GM19452 (cell line): ENCODE results near the gene RILPL2.
A peak's percentile ranks its signal among the peaks of the same experiment; 100 is the strongest.
"Not testable (repeated sequence)": the region's sequence is repeated elsewhere in the genome, so short reads cannot be mapped to it uniquely, and the experiment has no call there.

Source experiments
- ATAC-seq: cut with Tn5 transposase; IDR thresholded peaks from one replicate; pipeline ENCODE4 v1.9.1; 2021; ENCODE audit not compliant: unreplicated experiment

Gene RILPL2

DNA sequence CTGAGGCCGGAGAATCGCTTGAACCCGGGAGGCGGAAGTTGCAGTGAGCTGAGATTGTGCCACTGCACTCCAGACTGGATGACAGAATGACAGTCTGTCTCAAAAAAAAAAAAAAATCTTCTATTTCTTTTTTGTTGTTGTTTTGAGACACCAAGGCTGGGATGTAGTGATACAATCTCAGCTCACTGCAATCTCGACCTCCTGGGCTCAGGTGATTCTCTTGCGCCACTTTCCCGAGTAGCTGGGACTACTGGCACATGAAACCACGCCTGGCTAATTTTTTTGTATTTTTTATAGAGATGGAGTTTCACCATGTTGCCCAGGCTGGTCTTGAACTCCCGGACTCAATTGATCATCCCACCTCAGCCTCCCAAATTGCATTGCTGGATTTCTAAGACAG is 14.2 kb upstream of the RILPL2 start:
- ATAC-seq = no peak

DNA sequence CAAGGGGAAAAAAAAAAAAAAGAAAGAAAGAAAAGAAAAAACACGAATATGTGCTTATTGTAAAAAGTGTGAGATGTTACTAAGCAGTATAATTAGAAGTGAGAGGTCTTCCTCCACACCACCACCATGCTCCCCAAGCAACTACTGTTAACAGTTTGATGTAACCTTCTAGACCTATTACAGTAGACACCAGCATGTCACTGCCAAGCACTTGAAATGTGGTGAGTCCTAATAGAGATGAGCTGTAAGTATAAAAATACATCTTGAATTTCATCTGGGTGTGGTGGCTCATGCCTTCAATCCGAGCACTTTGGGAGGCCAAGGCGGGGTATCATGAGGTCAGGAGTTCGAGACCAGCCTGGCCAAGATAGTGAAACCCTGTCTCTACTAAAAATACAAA is 13.4 kb upstream of the RILPL2 start:
- no peak for ATAC-seq

GRCh38 chr12:123449249-123449733 is 12.8 kb upstream of the RILPL2 start:
- no peak for ATAC-seq

GRCh38 chr12:123446333-123446713 is 9.8 kb upstream of the RILPL2 start:
- ATAC-seq = no peak

DNA sequence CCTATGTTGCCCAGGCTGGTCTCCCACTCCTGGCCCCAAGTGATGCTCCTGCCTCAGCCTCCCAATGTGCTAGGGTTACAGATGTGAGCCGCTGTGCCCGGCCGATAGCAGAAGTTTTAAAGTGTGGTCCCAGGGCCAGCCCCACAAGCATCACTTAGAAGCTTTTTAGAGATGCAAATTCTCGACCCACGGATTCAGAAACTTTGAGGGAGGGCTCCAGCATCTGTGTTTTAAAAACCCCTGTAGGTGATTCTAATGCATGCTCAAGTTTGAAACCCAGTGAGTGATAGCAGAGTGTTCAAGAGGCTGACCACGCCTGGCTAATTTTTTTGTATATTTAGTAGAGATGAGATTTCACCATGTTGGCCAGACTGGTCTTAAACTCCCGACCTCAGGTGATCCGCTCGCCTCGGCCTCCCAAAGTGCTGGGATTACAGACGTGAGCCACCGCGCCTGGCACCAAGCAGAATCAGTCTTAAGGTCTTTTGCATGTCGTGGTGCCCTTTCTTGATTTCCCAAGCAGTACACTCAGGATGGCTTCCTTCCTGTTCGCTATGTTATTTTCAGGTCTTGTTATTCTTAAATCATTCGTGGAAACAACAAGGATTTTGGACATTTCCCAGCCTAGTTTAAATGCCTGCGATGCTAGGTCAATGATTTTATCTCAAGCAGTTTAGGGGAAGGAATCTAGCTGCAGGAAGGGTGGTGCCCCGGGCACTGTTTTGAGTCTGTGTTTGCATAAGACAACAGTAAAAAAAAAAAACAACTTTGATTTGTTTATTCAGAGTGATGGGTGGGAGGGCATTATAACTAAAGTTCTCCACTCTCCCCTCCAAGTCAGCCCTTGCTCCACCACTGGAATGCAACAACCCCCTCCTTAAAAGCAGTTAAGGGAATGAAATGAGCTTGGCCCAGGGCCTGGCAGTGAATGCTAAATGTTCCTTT is 9.2 kb upstream of the RILPL2 start:
- ATAC-seq = no peak

DNA sequence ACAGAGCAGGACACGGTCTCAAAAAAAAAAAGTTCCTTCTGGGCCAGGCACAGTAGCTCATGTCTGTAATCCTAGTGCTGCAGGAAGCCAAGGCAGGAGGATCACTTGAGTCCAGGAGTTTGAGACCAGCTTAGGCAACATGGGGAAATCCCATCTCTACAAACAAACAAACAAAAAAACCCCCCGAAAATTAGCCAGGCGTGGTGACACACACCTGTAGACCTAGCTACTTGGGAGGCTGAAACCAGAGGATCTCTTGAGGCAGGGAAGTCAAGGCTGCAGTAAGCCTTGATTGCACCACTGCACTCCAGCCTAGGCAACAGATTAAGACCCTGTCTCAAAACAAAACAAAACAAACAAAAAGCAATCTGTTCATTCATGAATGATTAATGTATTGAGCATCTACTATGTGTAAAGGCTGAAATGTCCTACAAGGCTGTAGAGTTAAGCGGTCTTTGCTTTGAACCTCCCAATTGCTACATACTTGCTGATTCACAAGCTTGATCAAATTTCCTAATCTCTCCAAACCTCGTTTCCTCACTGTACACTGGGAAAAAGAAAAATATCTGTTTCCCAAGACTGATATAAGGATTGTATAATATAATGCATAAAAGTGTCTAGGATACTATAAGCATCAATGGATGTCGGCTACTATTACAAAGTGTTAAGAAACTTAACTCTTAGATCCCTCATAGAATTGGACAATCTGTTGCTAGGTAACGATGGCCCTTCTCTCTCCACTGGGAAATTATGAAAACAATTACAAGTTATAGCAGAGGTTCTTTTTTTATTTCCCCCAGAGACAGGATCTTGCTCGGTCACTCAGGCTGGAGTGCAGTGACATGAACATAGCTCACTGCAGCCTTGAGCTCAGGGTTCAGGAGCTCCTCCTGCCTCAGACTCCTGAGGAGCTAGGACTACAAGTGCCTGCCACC is 7.9 kb upstream of the RILPL2 start:
- ATAC-seq = no peak

- no peak for ATAC-seq
Observed at GRCh38 chr12:123442774-123443173, 6.3 kb upstream of the RILPL2 start.

DNA sequence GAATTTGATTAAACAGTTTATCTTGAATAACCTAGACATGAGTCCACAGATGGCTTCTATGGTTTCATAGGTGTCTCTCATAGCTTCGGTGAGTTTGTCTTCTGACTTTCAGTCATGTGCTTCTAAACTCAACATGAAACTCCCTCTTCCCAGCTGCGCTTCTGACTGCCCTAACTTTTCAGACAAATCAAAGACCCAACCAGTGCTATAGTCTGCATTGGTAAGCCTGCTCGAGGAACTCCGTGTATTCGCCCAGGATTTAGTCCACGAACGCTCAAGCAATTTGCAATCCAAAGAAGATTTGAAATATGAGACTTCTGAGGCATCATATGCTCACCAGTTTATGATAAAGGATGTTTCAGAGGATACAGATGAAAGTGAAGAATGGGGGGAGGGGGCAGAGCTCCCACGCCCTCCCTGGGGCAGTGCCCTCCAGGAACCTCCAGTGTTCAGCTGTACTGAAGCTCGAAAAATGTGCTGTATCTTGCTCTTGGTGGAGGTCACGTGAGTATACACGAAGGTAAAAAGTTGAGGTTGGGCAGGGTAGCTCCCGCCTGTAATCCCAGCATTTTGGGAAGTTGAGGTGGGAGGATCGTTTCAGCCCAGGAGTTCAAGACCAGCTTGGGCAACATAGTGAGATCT is 5.2 kb upstream of the RILPL2 start:
- ATAC-seq = no peak

GRCh38 chr12:123435636-123436016 is 858 bp downstream of the RILPL2 start:
- no peak for ATAC-seq

DNA sequence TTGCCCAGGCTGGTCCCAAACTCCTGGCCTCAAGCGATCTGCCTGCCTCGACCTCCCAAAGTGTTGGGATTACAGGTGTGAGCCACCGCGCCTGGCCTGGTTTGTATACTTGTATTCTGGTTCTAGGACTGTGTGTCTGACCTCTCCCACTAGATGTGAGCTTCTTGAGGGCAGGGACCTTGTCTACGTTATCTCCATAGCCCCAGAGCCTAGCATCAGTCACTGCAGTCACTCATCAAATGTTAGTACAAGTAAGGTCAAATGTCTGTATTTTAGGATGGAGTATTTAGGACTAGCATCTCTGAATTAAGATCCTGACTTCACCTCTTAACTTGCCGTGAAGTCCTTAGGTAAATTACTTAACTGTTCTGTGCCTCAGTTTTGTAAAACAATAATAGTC is 2.9 kb downstream of the RILPL2 start:
- no peak for ATAC-seq

DNA sequence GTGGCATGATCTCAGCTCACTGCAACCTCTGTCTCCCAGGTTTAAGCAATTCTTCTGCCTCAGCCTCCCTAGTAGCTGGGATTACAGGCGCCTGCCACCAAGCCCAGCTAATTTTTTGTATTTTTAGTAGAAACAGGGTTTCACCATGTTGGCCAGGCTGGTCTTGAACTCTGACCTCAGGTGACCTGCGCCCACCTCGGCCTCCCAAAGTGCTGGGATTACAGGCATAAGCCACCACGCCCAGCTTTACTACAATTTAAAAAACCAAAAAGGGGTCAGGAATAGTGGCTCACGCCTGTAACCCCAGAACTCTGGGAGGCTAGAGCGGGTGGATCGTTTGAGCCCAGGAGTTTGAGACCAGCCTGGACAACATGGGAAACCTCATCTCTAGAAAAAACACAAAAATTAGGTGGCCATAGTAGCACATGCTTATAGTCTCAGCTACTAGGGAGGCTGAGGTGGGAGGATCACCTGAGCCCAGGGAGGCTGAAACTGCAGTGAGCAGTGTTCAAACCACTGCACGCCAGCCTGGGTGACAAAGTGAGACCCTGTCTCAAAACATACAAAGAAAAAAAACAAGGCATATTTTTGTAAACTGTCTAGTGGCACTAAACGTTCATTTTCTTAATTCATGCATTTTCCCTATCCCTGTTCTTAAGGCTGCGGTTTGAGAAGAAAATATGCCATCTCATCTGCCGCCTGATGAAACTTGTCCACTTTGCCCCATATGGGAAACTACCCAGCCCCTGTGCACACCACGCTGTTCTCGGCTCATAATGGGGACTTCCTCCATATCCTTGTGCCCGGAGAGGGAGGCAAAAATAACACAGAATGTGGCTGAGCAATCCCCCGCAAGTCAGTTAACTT is 4.3 kb downstream of the RILPL2 start:
- ATAC-seq = not testable (repeated sequence)

- ATAC-seq = not testable (repeated sequence)
Observed at GRCh38 chr12:123429101-123429500, 7.4 kb downstream of the RILPL2 start.

DNA sequence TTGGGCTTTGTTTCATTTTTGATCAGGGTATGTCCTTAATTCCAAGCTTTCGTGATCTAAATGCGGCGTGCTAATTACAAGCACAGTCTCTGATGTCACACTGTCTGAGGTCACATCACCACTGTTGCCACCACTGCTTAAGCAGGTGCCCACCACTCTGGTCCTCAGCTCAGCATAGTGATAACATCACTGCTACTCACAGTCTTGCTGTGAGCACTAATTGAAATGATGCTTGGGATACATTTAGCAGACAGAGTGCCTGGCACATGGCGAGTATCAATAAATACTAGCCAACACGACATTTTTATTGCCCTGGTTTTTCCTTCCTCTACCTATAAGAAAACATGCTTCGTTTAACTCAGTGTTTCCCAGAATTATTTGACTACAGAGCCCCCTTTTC is 7.9 kb downstream of the RILPL2 start:
- no peak for ATAC-seq

GRCh38 chr12:123427036-123427769 is 9.3 kb downstream of the RILPL2 start:
- peak; percentile 87 for ATAC-seq

DNA sequence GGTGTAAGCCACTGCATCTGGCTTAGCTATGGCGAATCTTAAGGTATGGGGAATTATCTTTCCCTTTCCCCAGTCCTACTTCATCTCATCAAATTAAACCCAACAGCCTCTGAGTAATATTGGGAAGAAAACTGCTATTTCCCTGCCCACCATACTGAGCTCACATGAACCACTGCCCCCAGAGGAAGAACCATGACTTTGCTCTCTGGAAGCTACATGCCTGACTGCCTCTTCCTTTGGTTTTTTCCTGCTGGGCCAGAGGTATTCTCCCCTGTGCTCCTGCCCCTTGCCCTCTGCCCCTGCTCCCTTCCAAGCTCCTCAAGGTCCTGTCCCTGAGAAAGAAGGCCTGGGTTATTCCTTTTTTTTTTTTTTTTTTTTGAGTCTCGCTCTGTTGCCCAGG is 15.2 kb downstream of the RILPL2 start:
- ATAC-seq = no peak

GRCh38 chr12:123410041-123410412 is 26.5 kb downstream of the RILPL2 start:
- ATAC-seq = no peak

- ATAC-seq = not testable (repeated sequence)
Observed at GRCh38 chr12:123409284-123410040, 27.0 kb downstream of the RILPL2 start.

GRCh38 chr12:123408619-123409018 is 27.9 kb downstream of the RILPL2 start:
- not testable (repeated sequence) for ATAC-seq

DNA sequence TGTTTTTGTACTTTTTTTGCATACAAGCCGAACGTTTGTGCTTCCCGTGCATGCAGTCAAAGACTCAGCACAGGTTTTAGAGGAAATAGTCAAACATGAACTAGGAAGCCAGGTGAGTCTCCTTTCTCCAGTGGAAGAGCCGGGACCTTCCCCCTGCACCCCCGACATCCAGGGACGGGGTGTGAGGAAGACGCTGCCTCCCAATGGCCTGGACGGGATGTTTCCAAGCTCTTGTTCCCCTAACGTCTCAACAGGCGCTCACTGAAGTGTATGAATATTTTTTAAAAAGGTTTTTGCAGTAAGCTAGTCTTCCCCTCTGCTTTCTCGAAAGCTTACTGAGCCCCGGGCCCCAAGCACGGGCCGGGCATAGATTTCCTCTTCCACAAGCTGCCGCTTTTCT is 28.6 kb downstream of the RILPL2 start:
- ATAC-seq = not testable (repeated sequence)
